Upper lobe of left lung (tissue), 6 donors: ENCODE results near the gene RGS5. TPM values are rescaled to one million over a fixed set of nuclear protein-coding genes. Genes with fewer than 3 reads are reported as not detected.

Experiments
- ATAC-seq, 2 donors: fragments of 200-7000 bp; cut with Tn5 transposase; one replicate each; pipeline ENCODE4 v1.9.1; 2022; ENCODE audit warnings: mild to moderate bottlenecking in 2 of 2, moderate library complexity in 2 of 2; ENCODE audit not compliant: low FRiP score in 2 of 2
- DNase-seq, 2 donors: peaks; one replicate each; pipeline ENCODE4 v3.0.0-alpha.2; 2019 to 2020
- H3K27ac ChIP-seq, 4 donors: fragments of 200-600 bp; sonication (generic); one replicate each; pipeline ENCODE4 v1.5.1; 2016 to 2019
- H3K27me3 ChIP-seq, 4 donors: fragments of 200-600 bp; sonication (generic); one replicate each; pipeline ENCODE4 v1.5.1; 2017 to 2019
- H3K36me3 ChIP-seq, 4 donors: fragments of 200-600 bp; sonication (generic); one replicate each; pipeline ENCODE4 v1.5.1; 2016 to 2019
- H3K4me1 ChIP-seq, 4 donors: fragments of 200-600 bp; sonication (generic); one replicate each; pipeline ENCODE4 v1.5.1; 2018 to 2019
- H3K4me3 ChIP-seq, 4 donors: fragments of 200-600 bp; sonication (generic); one replicate each; pipeline ENCODE4 v1.5.1; 2017 to 2019; ENCODE audit warnings: mild to moderate bottlenecking in 2 of 4, moderate library complexity in 1 of 4
- H3K9me3 ChIP-seq, 4 donors: fragments of 200-600 bp; sonication (generic); one replicate each; pipeline ENCODE4 v1.5.1; 2018 to 2019
- CTCF ChIP-seq, 6 experiments: fragments of 450-650 bp in 4 of 6; fragments of 200-600 bp in 2 of 6; sonication (generic) in 2 of 6; IDR thresholded peaks; one replicate each; pipeline ENCODE4 v1.5.1; 2016 to 2019; ENCODE audit warnings: antibody characterized with exemption in 6 of 6
- EP300 ChIP-seq, 4 donors: sonication (generic); formaldehyde crosslinking; IDR thresholded peaks; one replicate each; pipeline ENCODE4 v1.5.1; 2017; ENCODE audit warnings: antibody characterized with exemption in 4 of 4, control low read depth in 2 of 4
- POLR2A ChIP-seq, 4 donors: fragments of 450-650 bp; IDR thresholded peaks; one replicate each; pipeline ENCODE4 v1.5.1; 2016 to 2017; ENCODE audit warnings: antibody characterized with exemption in 4 of 4, mild to moderate bottlenecking in 2 of 4
- POLR2AphosphoS5 ChIP-seq, 2 donors: sonication (generic); formaldehyde crosslinking; IDR thresholded peaks; one replicate each; pipeline ENCODE4 v1.5.1; 2017; ENCODE audit warnings: antibody characterized with exemption in 2 of 2
- WGBS, 2 donors: methylation state at CpG; one replicate each; pipeline ENCODE4 v1.1.5; 2017 to 2018; 5-methylcytosine and 5-hydroxymethylcytosine counted together
- total RNA-seq, 6 donors: library from RNA; depleted of rRNA in 4 of 6; stranded (reverse); fragments of >200 nt in 4 of 6; gene quantifications; one replicate each; pipeline versions ENCODE4 v1.1.0 to v1.2.1, GENCODE V29; 2016 to 2021
- donor health status: DM: no; HTN: no; CAD: no; lungs with moderate emphysema.
- donor health status: DM: no; HTN: yes; CAD: no; lungs with severe emphysema.

Gene RGS5
- total RNA-seq, 6 donors from 2014 or later: 30.6 to 65.6 (median 53.5) TPM

- TF ChIP-seq POLR2AphosphoS5 (IDR thresholded peaks at IDR 0.05): no peak
- no peak for TF ChIP-seq POLR2A (IDR thresholded peaks at IDR 0.05)
- no peak for TF ChIP-seq EP300 (IDR thresholded peaks at IDR 0.05)
- no peak for TF ChIP-seq CTCF (IDR thresholded peaks at IDR 0.05)
- DNase-seq (no peak), ATAC-seq (no peak)
- no peaks in the 10 kb centered on the region for H3K9me3 ChIP-seq
- H3K27me3 ChIP-seq: no peaks in the 10 kb centered on the region
- H3K4me3 ChIP-seq: no peak overlapping the region
- peaks cover 0 to 7% (median 2%) of the 10 kb centered on the region in 4 donors for H3K4me1 ChIP-seq
- H3K27ac ChIP-seq: no peak overlapping the region
- 59 to 63% methylated on average over 4 of the region's 4 CpGs for WGBS, 2 donors
- H3K36me3 ChIP-seq: no peaks in the 10 kb centered on the region
These were observed 98.2 kb downstream of the RGS5 start for GRCh38 chr1:163104385-163105099.

GRCh38 chr1:163102590-163102989 is 100.1 kb downstream of the RGS5 start:
- TF ChIP-seq POLR2AphosphoS5 (IDR thresholded peaks at IDR 0.05) (no peak), EP300 (IDR thresholded peaks at IDR 0.05) (no peak), POLR2A (IDR thresholded peaks at IDR 0.05) (no peak), CTCF (IDR thresholded peaks at IDR 0.05) (no peak)
- Histone ChIP-seq H3K4me3 (no peak overlapping the region), H3K4me1 (peaks cover 0 to 7% (median 2%) of the 10 kb centered on the region in 4 donors), H3K27ac (no peak overlapping the region), H3K9me3 (no peaks in the 10 kb centered on the region), H3K36me3 (no peaks in the 10 kb centered on the region), H3K27me3 (no peaks in the 10 kb centered on the region)
- WGBS, 2 donors: 71 to 78% methylated on average over 1 of the region's 1 CpG
- ATAC-seq (no peak), DNase-seq (no peak)

- ATAC-seq (no peak), DNase-seq (no peak)
- no peaks in the 10 kb centered on the region for H3K4me1 ChIP-seq
- H3K36me3 ChIP-seq: no peaks in the 10 kb centered on the region
- no peak overlapping the region for H3K27ac ChIP-seq
- no peak overlapping the region for H3K4me3 ChIP-seq
- no peaks in the 10 kb centered on the region for H3K9me3 ChIP-seq
- no peak for TF ChIP-seq EP300 (IDR thresholded peaks at IDR 0.05)
- TF ChIP-seq CTCF (IDR thresholded peaks at IDR 0.05): no peak
- no peak for TF ChIP-seq POLR2AphosphoS5 (IDR thresholded peaks at IDR 0.05)
- no peak for TF ChIP-seq POLR2A (IDR thresholded peaks at IDR 0.05)
- H3K27me3 ChIP-seq: no peaks in the 10 kb centered on the region
- WGBS, 2 donors: 80 to 83% methylated on average over 1 of the region's 1 CpG
These were observed 107.5 kb downstream of the RGS5 start for GRCh38 chr1:163095213-163095612.

- no peak overlapping the region for H3K4me3 ChIP-seq
- H3K4me1 ChIP-seq: no peaks in the 10 kb centered on the region
- TF ChIP-seq POLR2AphosphoS5 (IDR thresholded peaks at IDR 0.05): no peak
- TF ChIP-seq POLR2A (IDR thresholded peaks at IDR 0.05): no peak
- no peak for TF ChIP-seq CTCF (IDR thresholded peaks at IDR 0.05)
- no peak for TF ChIP-seq EP300 (IDR thresholded peaks at IDR 0.05)
- H3K9me3 ChIP-seq: no peaks in the 10 kb centered on the region
- no peaks in the 10 kb centered on the region for H3K36me3 ChIP-seq
- DNase-seq: no peak
- H3K27me3 ChIP-seq: no peaks in the 10 kb centered on the region
- no peak for ATAC-seq
- 67 to 68% methylated on average over 2 of the region's 2 CpGs for WGBS, 2 donors
- no peak overlapping the region for H3K27ac ChIP-seq
These were observed 108.1 kb downstream of the RGS5 start for GRCh38 chr1:163094589-163094988.

GRCh38 chr1:163094182-163094581 is 108.5 kb downstream of the RGS5 start:
- no peak for ATAC-seq
- 50 to 52% methylated on average over 4 of the region's 4 CpGs for WGBS, 2 donors
- no peak for DNase-seq

More at GRCh38 chr1:163094182-163094581, 108.5 kb downstream of the RGS5 start:
- TF ChIP-seq EP300 (IDR thresholded peaks at IDR 0.05) (no peak), POLR2AphosphoS5 (IDR thresholded peaks at IDR 0.05) (no peak), POLR2A (IDR thresholded peaks at IDR 0.05) (no peak), CTCF (IDR thresholded peaks at IDR 0.05) (no peak)
- no peaks in the 10 kb centered on the region for H3K27me3 ChIP-seq
- H3K4me1 ChIP-seq: no peaks in the 10 kb centered on the region
- H3K9me3 ChIP-seq: no peaks in the 10 kb centered on the region
- H3K27ac ChIP-seq: no peak overlapping the region
- no peaks in the 10 kb centered on the region for H3K36me3 ChIP-seq
- H3K4me3 ChIP-seq: no peak overlapping the region
